Iris pigment epithelial cell (primary cell): Measurements from ENCODE around the gene GMPR.
"Not testable (repeated sequence)": the region's sequence is repeated elsewhere in the genome, so short reads cannot be mapped to it uniquely, and the experiment has no call there.

Experiments
- DNase-seq: peaks from one replicate; pipeline ENCODE4 v3.0.0-alpha.2; 2011; ENCODE audit warnings: low read depth

The GMPR gene

DNA sequence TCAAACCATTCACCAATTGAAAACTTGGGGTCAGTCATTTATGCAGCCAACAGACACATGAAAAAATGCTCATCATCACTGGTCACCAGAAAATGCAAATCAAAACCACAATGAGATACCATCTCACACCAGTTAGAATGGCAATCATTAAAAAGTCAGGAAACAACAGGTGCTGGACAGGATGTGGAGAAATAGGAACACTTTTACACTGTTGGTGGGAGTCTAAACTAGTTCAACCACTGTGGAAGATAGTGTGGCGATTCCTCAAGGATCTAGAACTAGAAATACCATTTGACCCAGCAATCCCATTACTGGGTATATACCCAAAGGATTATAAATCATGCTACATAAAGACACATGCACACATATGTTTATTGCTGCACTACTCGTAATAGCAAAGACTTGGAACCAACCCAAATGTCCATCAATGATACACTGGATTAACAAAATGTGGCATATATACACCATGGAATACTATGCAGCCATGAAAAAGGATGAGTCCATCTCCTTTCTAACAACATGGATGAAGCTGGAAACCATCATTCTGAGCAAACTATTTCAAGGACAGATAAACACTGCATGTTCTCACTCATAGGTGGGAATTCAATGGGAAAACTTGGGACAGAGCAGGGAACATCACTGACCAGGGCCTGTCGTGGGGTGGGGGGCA is 13.2 kb upstream of the GMPR start:
- not testable (repeated sequence) for DNase-seq

DNA sequence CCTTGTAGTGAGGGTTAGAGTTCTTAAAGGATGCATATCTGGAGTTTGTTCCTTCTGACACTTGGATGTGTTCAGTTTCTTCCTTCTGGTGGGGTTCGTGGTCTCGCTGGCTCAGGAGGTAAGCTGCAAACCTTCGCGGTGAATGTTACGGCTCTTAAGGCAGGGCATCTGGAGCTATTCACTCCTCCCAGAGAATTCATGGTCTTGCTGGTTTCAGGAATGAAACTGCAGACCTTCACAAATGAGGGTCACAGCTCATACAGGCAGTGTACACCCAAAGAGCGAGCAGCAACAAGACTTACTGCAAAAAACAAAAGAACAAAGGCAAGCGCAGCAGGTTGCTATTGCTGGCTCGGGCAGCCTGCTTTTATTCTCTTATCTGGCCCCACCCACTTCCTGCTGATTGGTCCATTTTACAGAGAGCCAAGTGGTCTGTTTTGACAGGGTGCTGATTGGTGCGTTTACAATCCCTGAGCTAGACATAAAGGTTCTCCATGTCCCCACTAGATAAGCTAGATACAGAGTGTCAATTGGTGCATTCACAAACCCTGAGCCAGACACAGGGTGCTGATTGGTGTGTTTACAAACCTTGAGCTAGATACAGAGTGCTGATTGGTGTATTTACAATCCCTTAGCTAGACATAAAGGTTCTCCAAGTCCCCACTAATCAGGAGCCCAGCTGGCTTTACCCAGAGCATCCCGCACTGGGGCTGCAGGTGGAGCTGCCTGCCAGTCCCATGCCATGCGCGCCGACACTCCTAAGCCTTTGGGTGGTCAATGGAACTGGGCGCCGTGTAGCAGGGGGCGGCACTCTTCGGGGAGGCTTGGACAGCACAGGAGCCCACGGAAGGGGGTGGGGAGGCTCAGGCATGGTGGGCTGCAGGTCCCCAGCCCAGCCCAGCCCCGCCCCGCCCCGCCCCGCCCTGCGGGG is 12.0 kb upstream of the GMPR start:
- DNase-seq, result not testable (repeated sequence)

DNA sequence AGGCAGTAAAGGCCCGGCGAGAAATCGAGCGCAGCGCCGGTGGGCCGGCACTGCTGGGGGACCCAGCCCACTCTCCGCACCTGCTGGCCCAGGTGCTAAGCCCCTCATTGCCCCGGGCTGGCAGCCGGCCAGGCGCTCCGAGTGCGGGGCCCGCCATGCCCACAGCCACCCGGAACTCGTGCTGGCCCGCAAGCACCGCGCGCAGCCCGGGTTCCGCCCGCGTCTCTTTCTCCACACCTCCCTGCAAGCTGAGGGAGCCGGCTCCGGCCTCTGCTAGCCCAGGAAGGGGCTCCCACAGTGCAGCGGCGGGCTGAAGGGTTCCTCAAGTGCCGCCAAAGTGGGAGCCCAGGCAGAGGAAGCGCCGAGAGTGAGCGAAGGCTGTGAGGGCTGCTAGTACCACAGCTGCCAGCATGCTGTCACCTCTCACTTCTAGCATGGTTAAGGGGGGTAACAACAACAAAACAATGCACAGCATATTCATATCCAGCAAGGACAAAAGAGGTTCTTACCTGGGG is 11.3 kb upstream of the GMPR start:
- no peak for DNase-seq

DNA sequence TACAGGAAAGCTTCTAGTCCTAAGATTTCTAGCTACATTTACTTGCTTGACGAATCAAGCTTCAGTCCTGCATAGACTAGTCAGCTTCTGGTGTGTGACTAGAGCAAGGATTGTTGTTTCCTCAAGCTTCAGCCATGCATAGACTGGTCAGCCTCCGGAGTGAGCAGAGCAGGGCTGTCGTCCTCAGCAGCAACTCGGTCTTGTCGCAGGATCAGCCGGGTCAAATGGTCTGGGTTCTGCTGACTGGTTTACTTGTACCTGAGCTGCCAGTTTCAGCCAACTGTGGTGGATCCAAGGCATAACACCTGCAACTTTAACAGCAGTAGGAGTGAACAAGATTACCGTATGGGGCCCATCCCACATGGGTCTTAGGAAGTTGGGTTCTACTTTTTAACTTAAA is 10.8 kb upstream of the GMPR start:
- DNase-seq, result no peak

DNA sequence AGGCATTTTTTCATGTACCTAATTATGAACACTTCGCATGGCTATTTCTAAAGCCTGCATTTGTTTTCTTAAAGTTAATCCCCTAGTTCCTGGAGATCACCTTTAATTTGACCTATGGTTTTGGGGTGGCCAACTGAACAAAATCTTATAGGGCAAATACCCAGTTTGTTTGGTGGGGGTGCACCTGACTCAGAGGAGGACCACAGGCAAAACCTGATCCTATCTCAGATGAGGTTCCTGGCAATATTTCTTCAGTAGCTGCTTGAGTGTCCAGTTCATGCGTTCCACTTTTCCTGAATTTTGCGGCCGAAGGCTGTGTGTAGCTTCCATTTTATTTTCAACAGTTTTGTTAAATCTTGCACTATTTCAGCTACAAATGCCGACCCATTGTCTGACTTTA is 10.3 kb upstream of the GMPR start:
- no peak for DNase-seq

DNA sequence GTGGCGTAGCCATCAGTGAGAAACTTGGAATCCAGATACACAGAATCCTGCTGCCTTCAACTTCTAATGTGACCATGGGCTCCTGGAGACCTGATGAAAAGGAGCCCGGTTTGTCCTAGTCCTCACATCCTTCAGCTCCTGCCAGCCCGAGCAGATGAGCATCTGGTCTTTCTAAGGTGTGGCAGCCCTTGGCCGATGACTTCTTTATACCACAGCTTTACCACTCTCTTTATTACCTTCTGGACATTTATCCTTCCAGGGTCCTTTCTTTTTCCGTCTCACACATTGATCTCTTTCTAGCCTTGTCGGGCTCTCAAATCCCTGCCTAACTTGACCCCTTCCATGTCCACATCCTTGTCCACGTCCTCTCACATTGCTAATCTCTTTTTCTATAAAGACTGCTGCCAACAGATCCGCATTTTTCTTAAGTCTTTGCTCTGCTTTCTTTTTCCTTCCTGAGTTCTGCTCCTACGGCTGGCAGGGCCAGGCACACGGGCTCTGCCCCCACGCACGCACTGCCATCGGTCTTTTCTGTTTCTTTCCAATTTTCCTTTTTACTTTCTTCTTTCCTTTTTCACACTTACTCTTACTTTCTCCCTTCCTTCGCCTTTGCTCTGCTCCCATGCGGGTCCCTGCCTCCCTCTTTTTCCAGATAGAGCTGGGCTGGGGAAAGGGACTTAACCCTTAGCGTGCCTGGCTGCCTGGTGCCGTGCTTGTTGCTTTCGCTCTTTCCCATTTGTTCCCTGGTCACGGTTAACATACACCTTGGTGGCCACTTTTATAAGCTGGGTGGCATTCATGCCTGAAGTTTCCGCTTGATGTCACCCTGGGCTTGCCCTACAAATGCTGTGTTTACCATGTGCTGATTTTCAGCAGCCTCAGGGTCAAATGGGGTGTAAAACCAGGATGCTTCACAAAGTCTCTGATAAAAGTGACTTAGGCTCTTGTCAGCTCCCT is 9.4 kb upstream of the GMPR start:
- no peak for DNase-seq

DNA sequence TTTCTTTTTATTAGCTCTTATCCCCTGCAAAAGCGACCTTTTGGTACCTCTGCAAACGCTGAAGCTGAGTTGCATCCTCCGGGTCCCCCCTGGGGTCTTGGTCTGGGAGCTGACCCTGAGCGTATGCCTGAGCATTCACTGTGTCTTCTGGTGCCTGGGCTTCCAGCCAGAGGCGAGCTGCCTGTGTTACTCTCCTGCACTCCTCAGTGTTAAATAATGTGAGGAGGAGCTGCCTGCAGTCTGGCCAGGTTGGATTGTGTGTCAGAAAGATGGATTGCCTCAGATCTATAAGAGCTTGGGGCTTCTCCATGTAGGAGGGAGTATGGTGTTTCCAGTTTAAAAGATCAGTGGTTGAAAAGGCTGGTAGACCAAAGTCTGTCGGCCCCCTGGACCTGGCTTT is 8.7 kb upstream of the GMPR start:
- DNase-seq, result no peak

DNA sequence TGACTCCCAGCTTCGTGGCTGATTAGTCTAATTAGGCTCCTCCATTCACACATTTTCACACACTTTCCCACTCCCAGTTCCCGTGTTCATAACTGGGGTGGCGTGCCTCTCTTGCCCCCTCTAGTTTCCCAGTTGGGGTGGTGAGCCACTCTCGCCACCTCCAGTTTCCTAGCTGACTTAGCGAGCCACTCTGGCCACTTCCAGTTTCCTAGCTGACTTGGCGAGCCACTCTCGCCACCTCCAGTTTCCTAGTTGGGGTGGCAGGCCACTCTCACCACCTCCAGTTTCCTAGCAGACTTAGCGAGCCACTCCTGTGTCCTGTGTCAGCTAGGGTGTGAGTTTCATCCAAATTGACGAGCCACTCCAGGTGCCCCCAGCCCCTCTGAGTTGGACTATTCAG is 7.4 kb upstream of the GMPR start:
- no peak for DNase-seq

DNA sequence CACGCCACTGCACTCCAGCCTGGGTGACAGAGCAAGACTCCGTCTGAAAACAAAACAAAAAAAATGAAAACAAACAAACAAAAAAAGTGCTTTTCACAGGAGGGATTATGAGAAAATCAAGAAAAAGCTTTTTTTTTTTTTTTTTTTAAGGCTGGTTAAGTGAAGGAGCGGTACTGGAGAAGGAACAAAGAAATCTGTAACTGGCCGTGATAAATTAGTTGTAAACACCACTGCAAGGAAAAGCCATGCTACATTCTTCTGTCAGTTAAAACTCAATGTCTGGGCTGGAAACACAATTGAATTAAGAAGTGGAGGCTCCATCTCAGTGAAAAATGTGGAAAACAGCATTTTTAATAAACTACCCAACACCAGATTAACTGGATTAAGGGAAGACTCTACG is 6.3 kb upstream of the GMPR start:
- DNase-seq, result no peak

DNA sequence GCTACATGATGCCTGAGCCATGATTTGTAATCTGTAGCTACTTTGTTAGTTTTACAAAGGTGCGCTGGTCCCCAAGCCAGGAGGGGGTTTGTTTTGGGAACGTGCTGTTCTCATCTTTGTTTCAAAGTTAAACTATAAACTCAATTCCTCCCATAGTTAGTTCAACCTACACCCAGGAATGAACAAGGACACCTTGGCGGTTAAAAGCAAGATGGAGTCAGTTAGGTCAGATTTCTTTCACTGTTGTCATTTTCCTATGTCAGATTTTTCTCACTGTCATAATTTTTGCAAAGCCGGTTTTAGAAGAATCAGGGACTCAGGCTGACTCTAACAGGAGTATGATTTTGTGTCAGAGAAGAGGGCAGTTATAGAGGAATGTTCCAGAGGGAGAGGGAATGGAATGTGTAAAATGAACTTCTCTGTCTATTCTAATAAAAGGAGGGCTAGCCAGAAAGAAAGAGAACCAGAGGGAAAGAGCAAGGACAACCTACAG is 2.3 kb upstream of the GMPR start:
- no peak for DNase-seq

DNA sequence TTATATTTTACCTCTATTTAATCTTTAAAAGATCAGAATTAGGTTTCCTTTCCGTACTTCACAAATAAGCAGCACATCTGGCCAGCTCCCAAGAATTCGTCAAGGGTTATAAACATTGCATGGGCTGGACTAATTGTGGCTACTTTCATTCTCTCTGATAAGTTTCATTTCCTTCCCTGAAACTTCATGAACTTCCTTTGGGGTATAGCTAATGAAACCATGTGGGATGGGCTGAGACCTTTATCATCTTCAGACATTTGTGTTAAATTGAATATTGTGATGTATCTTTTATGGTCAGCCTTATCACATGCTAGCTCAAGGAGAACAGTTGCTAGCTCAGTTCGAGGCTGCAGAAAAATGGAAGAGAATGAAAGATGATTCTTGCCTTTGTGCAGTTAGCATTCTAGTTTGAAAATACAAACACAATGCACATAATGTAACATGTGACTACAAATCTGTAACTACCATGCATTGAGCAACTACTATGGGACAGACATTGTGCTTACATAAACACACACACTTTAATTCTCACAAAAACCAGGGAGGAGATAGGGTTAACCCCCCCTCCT is 1.7 kb upstream of the GMPR start:
- DNase-seq, result peak; percentile 76

DNA sequence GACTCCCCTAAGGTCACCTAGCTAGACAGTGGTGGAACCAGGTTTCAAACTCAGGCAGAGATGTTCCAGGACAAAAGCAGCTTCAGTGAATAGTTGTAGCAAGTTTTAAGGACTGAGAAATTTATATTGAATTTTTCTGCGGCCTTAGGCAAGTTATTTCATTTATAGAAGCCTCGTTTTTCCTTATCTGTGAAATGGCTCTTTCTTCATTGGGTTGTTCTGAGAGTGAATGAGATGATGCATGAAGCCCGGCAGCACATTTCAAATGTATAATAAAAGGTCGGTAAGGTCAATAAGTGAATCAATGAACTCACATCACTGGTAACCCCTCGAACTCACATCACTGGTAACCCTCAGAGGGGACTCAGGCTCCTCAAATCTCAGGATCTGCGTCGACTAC is 1.1 kb upstream of the GMPR start:
- DNase-seq, result no peak

DNA sequence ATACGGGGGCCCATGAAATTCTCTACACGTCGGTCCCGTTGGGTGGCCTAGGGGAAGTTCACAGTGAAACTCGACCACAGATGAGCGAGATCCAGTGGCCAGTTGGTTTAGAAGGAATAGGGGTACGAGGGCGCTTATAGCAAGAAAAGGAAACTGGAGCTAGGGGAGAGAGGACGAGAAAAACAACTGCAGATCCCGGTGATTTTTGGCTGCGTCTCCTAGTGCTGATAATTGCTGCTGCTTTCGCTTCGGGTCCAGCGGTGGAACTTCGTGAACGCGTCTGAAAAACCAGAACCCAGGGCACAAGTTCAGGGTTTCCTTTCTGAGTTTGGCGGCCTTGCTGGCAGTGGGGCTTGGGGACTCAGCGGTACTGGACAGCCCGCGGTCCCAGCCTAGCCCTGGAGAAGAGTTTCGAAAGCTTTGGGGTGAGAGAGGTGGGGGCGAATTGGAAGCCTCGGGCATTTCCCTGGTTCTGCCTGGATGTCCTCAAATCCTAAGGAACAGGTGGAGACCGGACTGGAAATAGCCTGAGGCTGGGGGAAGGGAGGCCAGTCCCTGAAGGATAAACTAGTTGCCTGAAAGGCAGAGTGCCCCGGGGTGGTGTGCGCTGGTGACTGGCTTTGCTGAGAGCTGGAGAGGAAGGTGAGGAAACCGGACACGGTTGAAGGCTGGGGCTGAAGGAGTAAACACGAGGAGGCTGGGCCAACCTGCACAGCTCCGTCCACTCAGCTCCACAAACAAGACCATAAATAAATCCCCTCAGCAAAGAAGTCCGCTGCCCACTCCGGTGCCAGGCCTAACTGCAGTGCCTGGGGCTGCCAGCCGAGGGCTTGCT is 793 bp downstream of the GMPR start:
- DNase-seq, result peak; percentile 43

DNA sequence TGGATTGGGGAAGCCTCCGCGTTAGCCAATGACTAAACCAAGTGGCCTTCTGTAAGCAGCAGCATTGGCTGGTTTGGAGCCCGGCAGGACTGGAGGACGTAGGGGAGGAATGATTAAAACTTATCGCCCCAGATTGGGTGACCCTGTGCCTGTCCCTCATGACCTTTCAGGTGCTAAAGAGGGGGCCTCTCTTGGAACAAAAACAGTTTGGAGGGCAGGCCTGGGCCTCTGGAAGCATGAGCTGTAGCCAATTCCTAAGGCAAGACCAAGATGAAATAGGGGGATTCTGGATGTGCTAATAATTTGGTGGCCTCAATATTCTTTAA is 1.4 kb downstream of the GMPR start:
- no peak for DNase-seq

DNA sequence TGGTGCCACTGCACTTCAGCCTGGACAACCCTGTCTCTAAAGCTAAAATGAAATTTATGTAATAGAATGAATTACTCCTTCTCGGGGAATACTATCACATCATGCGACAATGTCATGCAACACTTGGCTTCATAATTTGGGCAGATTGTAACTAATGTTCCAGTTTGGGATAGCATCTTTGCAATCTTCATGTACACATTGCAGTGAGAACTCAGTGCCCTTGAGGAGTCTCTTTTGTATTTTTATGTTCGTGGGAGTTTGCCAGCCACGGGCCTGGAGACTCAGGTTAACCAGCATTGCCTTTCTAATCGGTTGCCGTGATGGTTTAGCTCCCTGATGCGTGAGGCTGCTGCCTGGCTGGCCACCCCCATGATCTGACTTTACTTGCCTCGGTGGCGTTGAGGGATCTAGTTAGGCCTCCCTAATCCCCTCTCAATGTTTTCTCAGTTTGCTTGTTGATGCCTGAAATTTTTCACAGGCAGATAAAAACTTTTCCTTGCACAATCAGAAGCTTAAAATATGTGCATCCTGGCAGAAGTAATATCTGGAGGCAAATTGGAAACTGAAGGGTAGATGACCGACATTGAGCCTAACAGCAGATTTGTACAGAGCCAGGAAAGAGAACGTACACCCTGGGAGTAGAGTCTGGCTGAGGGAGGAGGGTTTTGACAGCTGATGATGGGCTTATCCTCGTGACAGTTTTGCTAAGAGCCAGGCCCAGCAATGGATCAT is 2.4 kb downstream of the GMPR start:
- no peak for DNase-seq

DNA sequence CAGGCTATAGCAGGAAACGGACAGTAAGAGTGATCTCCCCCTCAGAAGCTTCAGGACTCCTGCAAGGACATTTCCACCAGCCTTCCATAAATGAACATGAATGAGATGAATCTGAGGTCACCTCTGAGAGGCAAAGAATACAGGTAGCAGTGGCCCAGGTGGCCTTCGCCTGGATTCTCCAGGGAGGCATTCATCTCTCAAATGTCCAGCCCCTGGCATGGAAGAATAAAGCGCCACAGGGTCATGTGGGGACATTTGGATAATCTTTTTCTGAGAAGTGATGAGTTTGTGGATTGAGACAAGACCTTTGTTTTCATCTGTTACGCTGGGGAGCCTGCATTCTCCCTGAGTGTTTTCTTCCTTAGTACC is 2.9 kb downstream of the GMPR start:
- no peak for DNase-seq

DNA sequence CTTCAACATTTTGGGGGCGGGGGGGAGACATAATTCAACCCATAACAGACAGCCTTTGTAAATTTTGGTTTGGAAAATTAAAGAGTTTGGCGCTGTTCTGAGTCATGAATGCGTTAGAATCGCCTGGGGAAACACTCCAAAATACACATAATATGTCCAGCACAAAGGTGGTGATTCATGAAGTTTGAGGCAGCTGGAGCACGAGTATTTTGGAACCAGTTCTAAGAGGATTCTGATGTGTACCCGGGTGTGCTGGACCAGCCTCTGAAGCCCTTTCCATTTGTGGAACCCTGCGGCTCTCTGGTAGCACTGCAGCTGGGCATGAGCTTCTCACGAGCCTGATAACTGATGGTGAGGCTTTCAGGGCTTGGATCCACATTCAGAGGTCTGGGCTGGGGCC is 4.7 kb downstream of the GMPR start:
- DNase-seq, result peak; percentile 33

DNA sequence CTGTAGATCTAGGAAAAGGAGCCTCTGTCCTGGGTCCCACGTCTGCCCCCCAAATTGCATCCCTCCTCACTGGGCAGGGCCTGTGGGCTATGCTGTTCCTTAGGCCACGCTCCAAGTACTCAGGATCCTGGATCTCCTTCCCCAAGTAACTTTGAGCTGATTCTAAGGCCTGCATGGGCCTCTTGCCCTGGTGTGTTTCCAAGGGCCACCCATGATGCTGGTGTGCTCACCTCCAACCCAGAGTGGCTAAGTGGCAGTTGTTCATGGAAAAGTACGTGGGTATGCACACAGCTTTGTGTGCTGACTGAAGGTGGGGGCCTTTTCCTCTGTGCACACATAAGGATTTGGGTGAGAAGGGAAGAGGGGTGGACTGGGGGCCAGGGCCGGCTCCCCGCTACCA is 5.3 kb downstream of the GMPR start:
- no peak for DNase-seq

DNA sequence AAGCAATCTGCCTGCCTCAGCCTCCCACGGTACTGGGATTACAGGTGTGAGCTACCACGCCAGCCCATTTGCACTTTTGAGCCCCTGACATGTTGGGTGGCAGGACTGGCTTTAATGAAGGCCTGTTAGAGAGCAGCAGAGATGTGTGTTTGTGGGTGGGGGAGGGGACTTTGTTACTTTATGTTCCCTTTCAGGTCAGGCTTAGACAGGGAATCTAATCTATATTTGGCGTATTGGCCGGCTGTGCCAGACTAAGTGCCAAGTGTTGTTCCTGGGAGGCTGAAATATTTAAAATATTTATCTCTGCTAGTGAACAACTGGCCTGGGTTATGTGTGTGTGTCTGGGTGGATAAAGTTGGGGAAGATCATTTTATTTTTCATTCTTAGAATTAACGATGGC is 6.1 kb downstream of the GMPR start:
- DNase-seq, result no peak

DNA sequence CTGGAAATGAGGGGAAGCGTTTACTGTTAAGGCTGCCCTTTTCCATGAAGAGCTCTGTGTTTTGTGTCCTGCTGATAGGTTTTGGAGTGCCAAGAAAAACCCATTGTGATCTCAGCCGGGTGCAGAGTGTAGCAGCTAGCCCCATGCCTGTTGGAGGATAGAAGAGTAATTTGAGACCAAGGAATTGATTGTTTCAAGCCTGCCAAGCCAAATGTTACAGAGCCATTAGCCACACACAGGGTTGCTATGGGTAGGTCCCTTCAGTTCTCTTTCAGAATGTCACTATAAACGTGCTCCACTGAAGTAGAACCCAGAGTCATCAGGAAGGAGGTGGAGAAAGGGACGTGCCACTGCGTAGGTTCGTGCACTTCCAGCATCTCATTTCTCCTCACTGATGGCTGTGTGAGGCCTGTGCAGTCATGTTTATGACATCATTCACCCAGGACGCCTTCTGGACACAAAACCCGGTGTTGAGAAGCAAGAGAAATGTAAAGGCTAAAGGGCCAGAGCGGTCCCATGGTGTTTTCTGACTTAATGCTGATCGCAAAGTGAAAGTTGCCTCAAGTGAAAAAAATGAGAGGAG is 6.6 kb downstream of the GMPR start:
- no peak for DNase-seq
